Frontal cortex (tissue), 4 donors: ENCODE measurements around the gene OR56B1. TPM values are rescaled to one million over a fixed set of nuclear protein-coding genes. Genes with fewer than 3 reads are reported as not detected.

Experiments
- DNase-seq, 2 donors: peaks; one replicate each; pipeline ENCODE4 v3.0.0; 2012; ENCODE audit warnings: low spot score in 2 of 2
- FAIRE-seq: peaks from 2 replicates; lab custom pipeline; 2012; peaks lifted over from hg19 to GRCh38; lab: Jason Lieb, UNC
- total RNA-seq: library from RNA; depleted of rRNA; stranded (reverse); fragments of >200 nt; gene quantifications from one replicate; pipeline ENCODE4 v1.2.3, GENCODE V29; 2014
- donor health status: control.
- donor health status: control.
- donor health status: control.

Gene OR56B1
- total RNA-seq, 1 donor from 2014 or later = not detected

- FAIRE-seq (no peak), DNase-seq (no peak)
Measured at GRCh38 chr11:5722622-5723021, 13.6 kb upstream of the OR56B1 start.

- FAIRE-seq = no peak
Measured at GRCh38 chr11:5726351-5726750, 9.9 kb upstream of the OR56B1 start.

GRCh38 chr11:5727691-5728090, 8.6 kb upstream of the OR56B1 start:
- DNase-seq (no peak), FAIRE-seq (no peak)

More at GRCh38 chr11:5726351-5726750, 9.9 kb upstream of the OR56B1 start:
- DNase-seq = no peak

GRCh38 chr11:5737091-5737490, 843 bp downstream of the OR56B1 start:
- FAIRE-seq (no peak), DNase-seq (no peak)

- FAIRE-seq (no peak), DNase-seq (no peak)
Measured at GRCh38 chr11:5737670-5738392, 1.6 kb downstream of the OR56B1 start.

GRCh38 chr11:5738431-5738830, 2.2 kb downstream of the OR56B1 start:
- FAIRE-seq (no peak), DNase-seq (no peak)

GRCh38 chr11:5746614-5747013, 10.4 kb downstream of the OR56B1 start:
- DNase-seq (no peak), FAIRE-seq (no peak)

- FAIRE-seq (no peak), DNase-seq (no peak)
Measured at GRCh38 chr11:5749836-5750235, 13.6 kb downstream of the OR56B1 start.

- FAIRE-seq = peak; percentile 65
- DNase-seq = no peak
Measured at GRCh38 chr11:5753943-5754342, 17.7 kb downstream of the OR56B1 start, which contains the start of gene OR52N4. Gene OR52N4, plus strand, starts transcription at chr11:5754243. Its CDS starts 498 bp downstream, at chr11:5754741.

- DNase-seq (no peak), FAIRE-seq (no peak)
Measured at GRCh38 chr11:5767056-5767455, 30.8 kb downstream of the OR56B1 start.

GRCh38 chr11:5783255-5783654, 47.0 kb downstream of the OR56B1 start, which contains the start of gene OR52N5:
Gene OR52N5, minus strand, starts transcription at chr11:5783355. Its CDS starts 4,721 bp downstream, at chr11:5778634.
- FAIRE-seq = no peak
- no peak for DNase-seq

Other genes starting within 250 kb of the OR56B1 start
- not detected for gene OR52D1, start 247.8 kb upstream of the OR56B1 start, total RNA-seq
- gene UBQLN3, start 226.5 kb upstream of the OR56B1 start, total RNA-seq = under 0.01 TPM
- under 0.01 TPM for gene UBQLNL, start 219.7 kb upstream of the OR56B1 start, total RNA-seq
- 0.41 TPM for gene OR52H1, start 187.9 kb upstream of the OR56B1 start, total RNA-seq
- not detected for gene OR52B6, start 155.6 kb upstream of the OR56B1 start, total RNA-seq
- 0.41 TPM for gene TRIM6, start 139.8 kb upstream of the OR56B1 start, total RNA-seq
- gene TRIM34, start 111.4 kb upstream of the OR56B1 start, total RNA-seq = 1.6 TPM
- gene TRIM5, start 51.4 kb upstream of the OR56B1 start, total RNA-seq = 4.5 TPM
- 9.4 TPM for gene TRIM22, start 46.7 kb upstream of the OR56B1 start, total RNA-seq
- gene OR52N4, start 17.8 kb downstream of the OR56B1 start, total RNA-seq = not detected
- gene OR52N5, start 46.9 kb downstream of the OR56B1 start, total RNA-seq = not detected
- not detected for gene OR52N1, start 54.8 kb downstream of the OR56B1 start, total RNA-seq
- gene OR52N2, start 72.5 kb downstream of the OR56B1 start, total RNA-seq = not detected
- gene OR52E6, start 105.4 kb downstream of the OR56B1 start, total RNA-seq = not detected
- gene OR52E8, start 121.2 kb downstream of the OR56B1 start, total RNA-seq = not detected
- gene OR52E4, start 144.2 kb downstream of the OR56B1 start, total RNA-seq = not detected
- gene OR52E5, start 156.8 kb downstream of the OR56B1 start, total RNA-seq = not detected
- gene OR56A3, start 205.8 kb downstream of the OR56B1 start, total RNA-seq = not detected
- not detected for gene OR56A5, start 232.0 kb downstream of the OR56B1 start, total RNA-seq